ENCODE measurements around the gene NDST3.

NDST3 gene

GRCh38 chr4:118033148-118034052, 886 bp upstream of the NDST3 start (continued):
- TF ChIP-seq CSRNP3 (CRISPR knock-in tag; IDR thresholded peaks at IDR 0.05): no peak
- TF ChIP-seq ARNTL (CRISPR knock-in tag; IDR thresholded peaks at IDR 0.05; ENCODE audit: borderline replicate concordance, low read depth): no peak
- TF ChIP-seq GLIS3 (CRISPR knock-in tag; IDR thresholded peaks at IDR 0.05): no peak
- no peak for TF ChIP-seq ISL1 (CRISPR knock-in tag; IDR thresholded peaks at IDR 0.05)

DNA sequence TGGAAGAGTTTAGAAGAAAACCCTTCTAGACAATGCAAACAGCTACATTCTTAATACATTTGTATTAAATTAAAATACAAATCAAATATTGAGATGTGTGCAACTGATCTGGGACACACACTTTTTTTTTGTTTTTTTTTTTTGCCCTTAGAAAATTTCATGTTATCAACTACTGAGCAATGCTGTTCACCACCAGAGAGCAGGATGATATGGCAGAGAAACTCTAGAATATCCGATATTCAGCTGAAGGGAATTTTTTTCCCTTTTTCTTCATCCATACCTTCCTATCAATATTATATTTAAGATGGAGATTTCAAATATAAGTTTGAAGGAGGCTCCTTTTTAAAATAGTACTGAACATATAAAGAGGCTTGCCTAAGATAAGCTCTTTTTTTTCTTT, 1.0 kb downstream of the NDST3 start:
- TF ChIP-seq ZNF70 (CRISPR knock-in tag; IDR thresholded peaks at IDR 0.05) (no peak), SNAI2 (CRISPR knock-in tag; IDR thresholded peaks at IDR 0.05) (no peak), BACH2 (CRISPR knock-in tag; IDR thresholded peaks at IDR 0.05; ENCODE audit: borderline replicate concordance) (no peak), ZC3H10 (CRISPR knock-in tag; IDR thresholded peaks at IDR 0.05) (no peak), ISL1 (CRISPR knock-in tag; IDR thresholded peaks at IDR 0.05) (no peak), PATZ1 (CRISPR knock-in tag; IDR thresholded peaks at IDR 0.05; ENCODE audit: borderline replicate concordance) (no peak)
- TF ChIP-seq, protein P1, sequence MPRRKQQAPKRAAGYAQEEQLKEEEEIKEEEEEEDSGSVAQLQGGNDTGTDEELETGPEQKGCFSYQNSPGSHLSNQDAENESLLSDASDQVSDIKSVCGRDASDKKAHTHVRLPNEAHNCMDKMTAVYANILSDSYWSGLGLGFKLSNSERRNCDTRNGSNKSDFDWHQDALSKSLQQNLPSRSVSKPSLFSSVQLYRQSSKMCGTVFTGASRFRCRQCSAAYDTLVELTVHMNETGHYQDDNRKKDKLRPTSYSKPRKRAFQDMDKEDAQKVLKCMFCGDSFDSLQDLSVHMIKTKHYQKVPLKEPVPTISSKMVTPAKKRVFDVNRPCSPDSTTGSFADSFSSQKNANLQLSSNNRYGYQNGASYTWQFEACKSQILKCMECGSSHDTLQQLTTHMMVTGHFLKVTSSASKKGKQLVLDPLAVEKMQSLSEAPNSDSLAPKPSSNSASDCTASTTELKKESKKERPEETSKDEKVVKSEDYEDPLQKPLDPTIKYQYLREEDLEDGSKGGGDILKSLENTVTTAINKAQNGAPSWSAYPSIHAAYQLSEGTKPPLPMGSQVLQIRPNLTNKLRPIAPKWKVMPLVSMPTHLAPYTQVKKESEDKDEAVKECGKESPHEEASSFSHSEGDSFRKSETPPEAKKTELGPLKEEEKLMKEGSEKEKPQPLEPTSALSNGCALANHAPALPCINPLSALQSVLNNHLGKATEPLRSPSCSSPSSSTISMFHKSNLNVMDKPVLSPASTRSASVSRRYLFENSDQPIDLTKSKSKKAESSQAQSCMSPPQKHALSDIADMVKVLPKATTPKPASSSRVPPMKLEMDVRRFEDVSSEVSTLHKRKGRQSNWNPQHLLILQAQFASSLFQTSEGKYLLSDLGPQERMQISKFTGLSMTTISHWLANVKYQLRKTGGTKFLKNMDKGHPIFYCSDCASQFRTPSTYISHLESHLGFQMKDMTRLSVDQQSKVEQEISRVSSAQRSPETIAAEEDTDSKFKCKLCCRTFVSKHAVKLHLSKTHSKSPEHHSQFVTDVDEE (CRISPR knock-in tag; IDR thresholded peaks at IDR 0.05): no peak
- no peak for ATAC-seq

- no peak for TF ChIP-seq ESRRG (CRISPR knock-in tag; IDR thresholded peaks at IDR 0.05)
- no peak for TF ChIP-seq CSDC2 (CRISPR knock-in tag; IDR thresholded peaks at IDR 0.05)
- TF ChIP-seq ARNTL (CRISPR knock-in tag; IDR thresholded peaks at IDR 0.05; ENCODE audit: borderline replicate concordance, low read depth): no peak
- no peak for ATAC-seq
These were observed 2.0 kb downstream of the NDST3 start for GRCh38 chr4:118036336-118036735.

GRCh38 chr4:118037955-118038354, 3.7 kb downstream of the NDST3 start:
- no peak for ATAC-seq
- TF ChIP-seq ZFP3 (CRISPR knock-in tag; IDR thresholded peaks at IDR 0.05) (no peak), ISL1 (CRISPR knock-in tag; IDR thresholded peaks at IDR 0.05) (no peak), ZNF565 (CRISPR knock-in tag; conservative IDR thresholded peaks at IDR 0.05; ENCODE audit: low read depth) (no peak), GLIS3 (CRISPR knock-in tag; IDR thresholded peaks at IDR 0.05) (no peak)

GRCh38 chr4:118046323-118046722, 12.0 kb downstream of the NDST3 start:
- no peak for ATAC-seq
- TF ChIP-seq ESRRG (CRISPR knock-in tag; IDR thresholded peaks at IDR 0.05) (no peak), ZNF70 (CRISPR knock-in tag; IDR thresholded peaks at IDR 0.05) (no peak), ZNF565 (CRISPR knock-in tag; conservative IDR thresholded peaks at IDR 0.05; ENCODE audit: low read depth) (no peak), ZC3H10 (CRISPR knock-in tag; IDR thresholded peaks at IDR 0.05) (no peak), ZFP3 (CRISPR knock-in tag; IDR thresholded peaks at IDR 0.05) (no peak), ZFP30 (CRISPR knock-in tag; IDR thresholded peaks at IDR 0.05) (no peak), ISL1 (CRISPR knock-in tag; IDR thresholded peaks at IDR 0.05) (no peak), CSDC2 (CRISPR knock-in tag; IDR thresholded peaks at IDR 0.05) (no peak), OSR1 (CRISPR knock-in tag; IDR thresholded peaks at IDR 0.05) (no peak), TOX (CRISPR knock-in tag; IDR thresholded peaks at IDR 0.05; ENCODE audit: borderline replicate concordance) (no peak), BACH2 (CRISPR knock-in tag; IDR thresholded peaks at IDR 0.05; ENCODE audit: borderline replicate concordance) (no peak)
- TF ChIP-seq, protein P1 (CRISPR knock-in tag; IDR thresholded peaks at IDR 0.05): no peak
